HuH-7 (cell line): ENCODE data around the gene MGME1.
"Not testable (repeated sequence)": the region's sequence is repeated elsewhere in the genome, so short reads cannot be mapped to it uniquely, and the experiment has no call there.

Source experiments
- DNase-seq: peaks from one replicate; pipeline ENCODE4 v3.0.0; 2011; ENCODE audit warnings: low spot score

The MGME1 gene

GRCh38 chr20:18020931-18021330 lies 52.1 kb downstream of the MGME1 start:
- DNase-seq = no peak

- DNase-seq = no peak
Measured at GRCh38 chr20:18024606-18025127, 55.8 kb downstream of the MGME1 start.

GRCh38 chr20:18027011-18027410 lies 58.2 kb downstream of the MGME1 start:
- DNase-seq = not testable (repeated sequence)

- no peak for DNase-seq
Measured at GRCh38 chr20:18030020-18030419, 61.2 kb downstream of the MGME1 start.

GRCh38 chr20:18031050-18031449 lies 62.2 kb downstream of the MGME1 start:
- DNase-seq = no peak

GRCh38 chr20:18031888-18032509 lies 63.2 kb downstream of the MGME1 start:
- peak; percentile 59 for DNase-seq

GRCh38 chr20:18032977-18033892 lies 64.4 kb downstream of the MGME1 start:
- peak; percentile 83 for DNase-seq

GRCh38 chr20:18034039-18034438 lies 65.2 kb downstream of the MGME1 start:
- no peak for DNase-seq

- DNase-seq = no peak
Measured at GRCh38 chr20:18039063-18039462, 70.2 kb downstream of the MGME1 start.
